GM18505 (cell line): ENCODE measurements around the gene NXPH2.

ENCODE experiments used
- ATAC-seq: cut with Tn5 transposase; IDR thresholded peaks from one replicate; pipeline ENCODE4 v1.9.1; 2021; ENCODE audit not compliant: unreplicated experiment
- POLR2A ChIP-seq: IDR thresholded peaks from 4 replicates; pipeline ENCODE4 v1.6.1; 2011; ENCODE audit warnings: borderline replicate concordance; ENCODE audit not compliant: insufficient read depth, insufficient read length; ENCODE audit errors: extremely low read depth

NXPH2 gene

GRCh38 chr2:138732651-138733050, 47.5 kb downstream of the NXPH2 start:
- ATAC-seq, result no peak
- no peak for TF ChIP-seq POLR2A

GRCh38 chr2:138730497-138731030, 49.6 kb downstream of the NXPH2 start:
- ATAC-seq, result peak; percentile 62
- TF ChIP-seq POLR2A, result no peak

GRCh38 chr2:138727956-138728355, 52.2 kb downstream of the NXPH2 start:
- no peak for ATAC-seq
- TF ChIP-seq POLR2A, result no peak

- ATAC-seq, result no peak
- TF ChIP-seq POLR2A, result no peak
Observed at GRCh38 chr2:138726681-138727080, 53.5 kb downstream of the NXPH2 start.

GRCh38 chr2:138724729-138725459, 55.3 kb downstream of the NXPH2 start:
- no peak for TF ChIP-seq POLR2A
- no peak for ATAC-seq

- no peak for ATAC-seq
- TF ChIP-seq POLR2A, result no peak
Observed at GRCh38 chr2:138724327-138724726, 55.9 kb downstream of the NXPH2 start.

GRCh38 chr2:138723196-138723987, 56.8 kb downstream of the NXPH2 start:
- no peak for ATAC-seq
- no peak for TF ChIP-seq POLR2A

GRCh38 chr2:138722316-138722715, 57.9 kb downstream of the NXPH2 start:
- ATAC-seq, result no peak
- no peak for TF ChIP-seq POLR2A

GRCh38 chr2:138720035-138720838, 60.0 kb downstream of the NXPH2 start:
- no peak for ATAC-seq
- no peak for TF ChIP-seq POLR2A

- TF ChIP-seq POLR2A, result no peak
- ATAC-seq, result peak; percentile 86
Observed at GRCh38 chr2:138718405-138718804, 61.8 kb downstream of the NXPH2 start.

- ATAC-seq, result no peak
- no peak for TF ChIP-seq POLR2A
Observed at GRCh38 chr2:138716183-138716582, 64.0 kb downstream of the NXPH2 start.

- no peak for TF ChIP-seq POLR2A
- ATAC-seq, result no peak
Observed at GRCh38 chr2:138713504-138713903, 66.7 kb downstream of the NXPH2 start.

GRCh38 chr2:138713069-138713496, 67.1 kb downstream of the NXPH2 start:
- no peak for ATAC-seq
- no peak for TF ChIP-seq POLR2A
